IMR-90 (cell line): ENCODE data around the gene KRTAP12-4. TPM values are rescaled to one million over a fixed set of nuclear protein-coding genes. Genes with fewer than 3 reads are reported as not detected.
A peak's percentile ranks its signal among the peaks of the same experiment; 100 is the strongest.

Source experiments
- ATAC-seq: fragments of 200-7000 bp; cut with Tn5 transposase; 2 replicates; pipeline ENCODE4 v1.9.1; 2020; ENCODE audit warnings: low read depth, mild to moderate bottlenecking, moderate library complexity
- BruUV-seq: library from RNA; stranded (reverse); fragments of 400-500 nt; replicated peaks from 2 replicates; lab custom pipeline; 2021; lab: Mats Ljungman, UMichigan
- CTCF ChIA-PET: fragments of 300-600 bp; formaldehyde crosslinking; extraction: SDS; loops from one replicate; lab custom pipeline; 2021; ENCODE audit warnings: antibody characterized with exemption; lab: Yijun Ruan, JAX
- POLR2A ChIA-PET: fragments of 300-600 bp; sonication (Branson Sonifier 250); formaldehyde crosslinking; loops from one replicate; lab custom pipeline; 2022; ENCODE audit warnings: antibody characterized with exemption; ENCODE audit not compliant: unreplicated experiment; lab: Charles Lee
- DNase-seq: peaks from one replicate; pipeline ENCODE4 v3.0.0; 2013
- H2AFZ ChIP-seq: replicated peaks from 2 replicates; pipeline ENCODE3; 2013; ENCODE audit warnings: low read length, mild to moderate bottlenecking; ENCODE audit not compliant: poor library complexity
- H2AK5ac ChIP-seq: 2 replicates; pipeline ENCODE4 v1.6.1; 2013; ENCODE audit warnings: low read depth, low read length, inconsistent platforms
- H2AK9ac ChIP-seq: replicated peaks from 2 replicates; pipeline ENCODE3; 2013; ENCODE audit warnings: mild to moderate bottlenecking, low read depth, low read length, moderate library complexity; ENCODE audit not compliant: poor library complexity
- H2BK120ac ChIP-seq: 2 replicates; pipeline ENCODE4 v1.6.1; 2013; ENCODE audit warnings: low read depth, low read length, inconsistent platforms
- H2BK15ac ChIP-seq: 3 replicates; pipeline ENCODE4 v1.6.1; 2013; ENCODE audit warnings: low read depth, low read length, inconsistent platforms
- H2BK20ac ChIP-seq: 2 replicates; pipeline ENCODE4 v1.6.1; 2013; ENCODE audit warnings: low read depth, mild to moderate bottlenecking, inconsistent platforms, low read length, moderate library complexity
- H2BK5ac ChIP-seq: 2 replicates; pipeline ENCODE4 v1.6.1; 2013; ENCODE audit warnings: mild to moderate bottlenecking, low read depth, low read length, inconsistent platforms; ENCODE audit not compliant: poor library complexity, severe bottlenecking
- H3K14ac ChIP-seq: replicated peaks from 2 replicates; pipeline ENCODE4 v1.6.1; 2013; ENCODE audit warnings: low read depth, low read length, inconsistent platforms
- H3K18ac ChIP-seq: 2 replicates; pipeline ENCODE4 v1.6.1; 2013; ENCODE audit warnings: low read depth, low read length, control low read depth
- H3K23ac ChIP-seq: 2 replicates; pipeline ENCODE4 v1.6.1; 2013; ENCODE audit warnings: low read depth, low read length, inconsistent platforms
- H3K27ac ChIP-seq: 2 replicates; pipeline ENCODE4 v1.5.1; 2013; ENCODE audit warnings: mild to moderate bottlenecking, control low read depth, low read length; ENCODE audit not compliant: insufficient read depth
- H3K27me3 ChIP-seq: 2 replicates; pipeline ENCODE4 v1.6.1; 2013; ENCODE audit warnings: low read length; ENCODE audit not compliant: control insufficient read depth, insufficient read depth
- H3K36me3 ChIP-seq: 2 replicates; pipeline ENCODE4 v1.6.1; 2013; ENCODE audit warnings: low read length, mixed read lengths; ENCODE audit not compliant: control insufficient read depth, insufficient read depth
- H3K4ac ChIP-seq: 2 replicates; pipeline ENCODE4 v1.6.1; 2013; ENCODE audit warnings: low read depth, low read length, inconsistent platforms
- H3K4me1 ChIP-seq: 2 replicates; pipeline ENCODE4 v1.6.1; 2013; ENCODE audit warnings: low read length, mixed read lengths; ENCODE audit not compliant: control insufficient read depth, insufficient read depth
- H3K4me2 ChIP-seq: 2 replicates; pipeline ENCODE4 v1.6.1; 2013; ENCODE audit warnings: low read depth, mild to moderate bottlenecking, control low read depth, low read length, moderate library complexity
- H3K4me3 ChIP-seq: 2 replicates; pipeline ENCODE4 v1.5.1; 2013; ENCODE audit warnings: low read depth, mild to moderate bottlenecking, control low read depth, low read length, moderate library complexity; ENCODE audit not compliant: insufficient read depth
- H3K56ac ChIP-seq: 2 replicates; pipeline ENCODE4 v1.6.1; 2013; ENCODE audit warnings: low read length, inconsistent platforms; ENCODE audit not compliant: insufficient read depth; ENCODE audit errors: extremely low read depth
- H3K79me1 ChIP-seq, 2 experiments: 2 replicates each; pipeline ENCODE4 v1.6.1; 2013; ENCODE audit warnings: low read length in 2 of 2, inconsistent platforms in 1 of 2, low read depth in 1 of 2
- H3K9ac ChIP-seq: 2 replicates; pipeline ENCODE4 v1.6.1; 2013; ENCODE audit warnings: low read depth, low read length, control low read depth
- H3K9me1 ChIP-seq: 2 replicates; pipeline ENCODE4 v1.6.1; 2013; ENCODE audit warnings: low read length, inconsistent platforms; ENCODE audit not compliant: insufficient read depth
- H3K9me3 ChIP-seq: 2 replicates; pipeline ENCODE4 v1.6.1; 2013; ENCODE audit warnings: low read length; ENCODE audit not compliant: control insufficient read depth, insufficient read depth
- H4K20me1 ChIP-seq: 2 replicates; pipeline ENCODE4 v1.6.1; 2013; ENCODE audit warnings: low read length, inconsistent platforms; ENCODE audit not compliant: insufficient read depth
- H4K5ac ChIP-seq: 2 replicates; pipeline ENCODE4 v1.6.1; 2013; ENCODE audit warnings: mild to moderate bottlenecking, low read depth, low read length, control low read depth
- H4K8ac ChIP-seq, 2 experiments: 2 replicates each; pipeline ENCODE4 v1.6.1; 2013; ENCODE audit warnings: low read depth in 2 of 2, low read length in 2 of 2, control low read depth in 1 of 2, inconsistent platforms in 1 of 2
- H4K91ac ChIP-seq: 2 replicates; pipeline ENCODE4 v1.6.1; 2013; ENCODE audit warnings: low read depth, low read length, inconsistent platforms; ENCODE audit not compliant: insufficient read depth
- BHLHE40 ChIP-seq: fragments of 150-350 bp; IDR thresholded peaks from 2 replicates; pipeline ENCODE4 v1.6.1; 2016; ENCODE audit warnings: mild to moderate bottlenecking, low read depth, low read length
- CEBPB ChIP-seq: IDR thresholded peaks from 2 replicates; pipeline ENCODE4 v1.6.1; 2012; ENCODE audit warnings: low read depth, low read length, improper control_type of control experiment
- FOS ChIP-seq: fragments of 150-350 bp; IDR thresholded peaks from 2 replicates; pipeline ENCODE4 v1.6.1; 2016; ENCODE audit warnings: low read depth, low read length
- MXI1 ChIP-seq: IDR thresholded peaks from 2 replicates; pipeline ENCODE4 v1.6.1; 2012; ENCODE audit warnings: low read depth, mild to moderate bottlenecking, low read length, moderate library complexity, borderline replicate concordance
- NFE2L2 ChIP-seq: fragments of 150-350 bp; IDR thresholded peaks from 2 replicates; pipeline ENCODE4 v1.6.1; 2016; ENCODE audit warnings: low read depth, mild to moderate bottlenecking, low read length
- RFX5 ChIP-seq: IDR thresholded peaks from 2 replicates; pipeline ENCODE4 v1.8.0; 2012; ENCODE audit warnings: low read depth, mild to moderate bottlenecking, low read length, moderate library complexity
- SMC3 ChIP-seq: fragments of 150-350 bp; IDR thresholded peaks from 2 replicates; pipeline ENCODE4 v1.6.1; 2016; ENCODE audit warnings: low read depth, mild to moderate bottlenecking, antibody characterized with exemption, low read length, moderate library complexity
- WGBS, 2 experiments: methylation state at CpG; one replicate each; pipeline versions ENCODE4 v1.1.5 to v1.1.7; 2013; ENCODE audit warnings: missing lambda C conversion rate in 2 of 2; ENCODE audit not compliant: insufficient read length in 1 of 2; ENCODE audit errors: extremely low coverage in 2 of 2; 5-methylcytosine and 5-hydroxymethylcytosine counted together
- dilution Hi-C: fragments of 300-500 bp; cut with HindIII; formaldehyde crosslinking; loops from one replicate; pipeline ENCODE4 v1.14.3; 2018; ENCODE audit warnings: low sequenced_read_pairs; ENCODE audit not compliant: unreplicated experiment
- in situ Hi-C: fragments of 300-500 bp; cut with MboI; formaldehyde crosslinking; loops from 3 replicates; pipeline ENCODE4 v1.14.3; 2019; ENCODE audit warnings: low sequenced_read_pairs, inconsistent platforms, mixed read lengths
- intact Hi-C: fragments of 100-400 bp; cut with micrococcal nuclease; formaldehyde crosslinking; loops from 2 replicates; pipeline ENCODE4 v1.10.0; 2022
- polyA plus RNA-seq, 3 experiments: library from polyadenylated mRNA; depleted of rRNA; stranded (reverse); fragments of >200 nt; gene quantifications; 2 replicates each; pipeline ENCODE4 v1.2.3, GENCODE V29; 2012; ENCODE audit warnings: low replicate concordance in 1 of 3
- total RNA-seq: library from RNA; depleted of rRNA; stranded (reverse); fragments of >200 nt; gene quantifications from 2 replicates; pipeline ENCODE4 v1.2.3, GENCODE V29; 2012
- TF ChIP-seq, protein P1 (sequence below): conservative IDR thresholded peaks from 2 replicates; pipeline ENCODE4 v1.5.1; 2012; ENCODE audit warnings: mild to moderate bottlenecking, low read depth, low read length, improper control_type of control experiment

Gene KRTAP12-4
- total and polyA plus RNA-seq, 2 of the 4 experiments (the other 2 are of a cell fraction): not detected

DNA sequence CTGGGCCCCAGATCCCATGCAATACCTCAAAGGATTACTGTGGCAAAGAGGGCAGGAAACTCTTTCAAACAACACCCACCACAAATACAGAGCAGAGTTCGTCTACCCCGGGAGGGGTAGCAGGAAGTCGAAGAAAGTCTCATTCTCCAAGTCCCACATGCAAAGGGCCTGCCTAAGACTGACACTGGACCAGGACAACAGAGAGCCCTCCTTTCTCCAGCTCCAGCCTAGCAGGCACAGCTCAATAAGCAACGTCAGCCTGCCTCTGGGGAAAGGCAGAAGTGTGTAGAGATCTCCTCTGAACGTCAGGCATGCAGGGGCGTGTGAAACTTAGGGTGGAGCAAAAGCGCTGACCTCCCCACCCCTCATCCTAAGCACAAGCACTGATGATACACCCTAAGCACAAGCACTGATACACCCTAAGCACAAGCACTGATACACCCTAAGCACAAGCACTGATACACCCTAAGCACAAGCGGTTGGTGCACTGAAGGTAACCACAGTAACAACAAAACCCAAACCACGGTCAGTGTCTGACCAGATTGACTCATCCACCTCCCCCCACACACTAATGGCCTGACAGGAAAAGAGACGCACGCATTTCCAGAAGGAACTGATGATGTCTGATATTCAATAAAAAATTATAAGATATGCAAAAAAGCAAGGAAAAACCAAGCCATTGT is 4.6 kb upstream of the KRTAP12-4 start:
- Histone ChIP-seq H2AK5ac (no peak overlapping the region), H2BK15ac (no peak overlapping the region), H4K20me1 (no peaks in the 10 kb centered on the region), H2AFZ (peak overlapping the region; percentile 14), H3K9ac (no peak overlapping the region), H3K36me3 (no peaks in the 10 kb centered on the region), H2BK5ac (no peak overlapping the region), H2BK20ac (no peak overlapping the region), H3K27me3 (peaks cover 2% of the 10 kb centered on the region; the same call in 1 of the 2 replicates), H3K23ac (no peak overlapping the region), H3K27ac (no peak overlapping the region), H3K79me1 (no peaks in the 10 kb centered on the region), H3K4ac (no peak overlapping the region), H3K9me1 (no peaks in the 10 kb centered on the region), H3K4me1 (no peaks in the 10 kb centered on the region), H3K9me3 (peaks cover 3% of the 10 kb centered on the region), H3K56ac (no peak overlapping the region), H3K18ac (no peak overlapping the region), H4K5ac (no peak overlapping the region), H4K91ac (no peak overlapping the region), H3K14ac (no peak overlapping the region), H4K8ac (no peak overlapping the region), H3K4me2 (no peak overlapping the region), H3K4me3 (no peak overlapping the region), H2BK120ac (no peak overlapping the region), H2AK9ac (no peak overlapping the region)
- in situ Hi-C loops (no loop called here), intact Hi-C loops (loop anchor here (10.0 kb wide), 1 partner anchor 56 kb away; the partner anchor contains the start of gene TSPEAR), dilution Hi-C loops (no loop called here)
- WGBS, 2 experiments: no CpG with 5 or more reads among the region's 11 CpGs
- TF ChIP-seq RFX5 (no peak), FOS (no peak), BHLHE40 (no peak), CEBPB (no peak), SMC3 (no peak), NFE2L2 (no peak), MXI1 (no peak)
- TF ChIP-seq, protein P1, sequence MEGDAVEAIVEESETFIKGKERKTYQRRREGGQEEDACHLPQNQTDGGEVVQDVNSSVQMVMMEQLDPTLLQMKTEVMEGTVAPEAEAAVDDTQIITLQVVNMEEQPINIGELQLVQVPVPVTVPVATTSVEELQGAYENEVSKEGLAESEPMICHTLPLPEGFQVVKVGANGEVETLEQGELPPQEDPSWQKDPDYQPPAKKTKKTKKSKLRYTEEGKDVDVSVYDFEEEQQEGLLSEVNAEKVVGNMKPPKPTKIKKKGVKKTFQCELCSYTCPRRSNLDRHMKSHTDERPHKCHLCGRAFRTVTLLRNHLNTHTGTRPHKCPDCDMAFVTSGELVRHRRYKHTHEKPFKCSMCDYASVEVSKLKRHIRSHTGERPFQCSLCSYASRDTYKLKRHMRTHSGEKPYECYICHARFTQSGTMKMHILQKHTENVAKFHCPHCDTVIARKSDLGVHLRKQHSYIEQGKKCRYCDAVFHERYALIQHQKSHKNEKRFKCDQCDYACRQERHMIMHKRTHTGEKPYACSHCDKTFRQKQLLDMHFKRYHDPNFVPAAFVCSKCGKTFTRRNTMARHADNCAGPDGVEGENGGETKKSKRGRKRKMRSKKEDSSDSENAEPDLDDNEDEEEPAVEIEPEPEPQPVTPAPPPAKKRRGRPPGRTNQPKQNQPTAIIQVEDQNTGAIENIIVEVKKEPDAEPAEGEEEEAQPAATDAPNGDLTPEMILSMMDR: no peak
- no TSS peak for BruUV-seq
- CTCF ChIA-PET: no interaction called here
- POLR2A ChIA-PET: no interaction called here
- ATAC-seq: no peak
- DNase-seq: no peak
